Glomerular endothelial cell (primary cell): ENCODE data around the gene PRDM9. TPM values are rescaled to one million over a fixed set of nuclear protein-coding genes. Genes with fewer than 3 reads are reported as not detected.
"Not testable (repeated sequence)": the region's sequence is repeated elsewhere in the genome, so short reads cannot be mapped to it uniquely, and the experiment has no call there.

ENCODE experiments used
- DNase-seq: peaks from one replicate; pipeline ENCODE4 v3.0.0-alpha.2; 2011; ENCODE audit warnings: low read depth, low spot score; ENCODE audit errors: extremely low read depth
- total RNA-seq: library from RNA; depleted of rRNA; stranded (reverse); fragments of >200 nt; gene quantifications from 2 replicates; pipeline ENCODE4 v1.2.3, GENCODE V29; 2015

PRDM9 gene
- total RNA-seq, 1 donor from 2014 or later: not detected

DNA sequence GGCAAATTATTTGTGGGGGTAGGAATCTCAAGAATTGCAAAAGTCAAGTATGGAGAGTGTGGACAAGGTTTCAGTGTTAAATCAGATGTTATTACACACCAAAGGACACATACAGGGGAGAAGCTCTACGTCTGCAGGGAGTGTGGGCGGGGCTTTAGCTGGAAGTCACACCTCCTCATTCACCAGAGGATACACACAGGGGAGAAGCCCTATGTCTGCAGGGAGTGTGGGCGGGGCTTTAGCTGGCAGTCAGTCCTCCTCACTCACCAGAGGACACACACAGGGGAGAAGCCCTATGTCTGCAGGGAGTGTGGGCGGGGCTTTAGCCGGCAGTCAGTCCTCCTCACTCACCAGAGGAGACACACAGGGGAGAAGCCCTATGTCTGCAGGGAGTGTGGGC, 19.2 kb downstream of the PRDM9 start:
- not testable (repeated sequence) for DNase-seq

DNA sequence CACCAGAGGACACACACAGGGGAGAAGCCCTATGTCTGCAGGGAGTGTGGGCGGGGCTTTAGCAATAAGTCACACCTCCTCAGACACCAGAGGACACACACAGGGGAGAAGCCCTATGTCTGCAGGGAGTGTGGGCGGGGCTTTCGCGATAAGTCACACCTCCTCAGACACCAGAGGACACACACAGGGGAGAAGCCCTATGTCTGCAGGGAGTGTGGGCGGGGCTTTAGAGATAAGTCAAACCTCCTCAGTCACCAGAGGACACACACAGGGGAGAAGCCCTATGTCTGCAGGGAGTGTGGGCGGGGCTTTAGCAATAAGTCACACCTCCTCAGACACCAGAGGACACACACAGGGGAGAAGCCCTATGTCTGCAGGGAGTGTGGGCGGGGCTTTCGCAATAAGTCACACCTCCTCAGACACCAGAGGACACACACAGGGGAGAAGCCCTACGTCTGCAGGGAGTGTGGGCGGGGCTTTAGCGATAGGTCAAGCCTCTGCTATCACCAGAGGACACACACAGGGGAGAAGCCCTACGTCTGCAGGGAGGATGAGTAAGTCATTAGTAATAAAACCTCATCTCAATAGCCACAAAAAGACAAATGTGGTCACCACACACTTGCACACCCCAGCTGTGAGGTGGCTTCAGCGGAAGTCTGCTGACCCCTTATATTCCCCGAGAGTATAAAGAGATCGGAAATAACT, 20.0 kb downstream of the PRDM9 start:
- not testable (repeated sequence) for DNase-seq

- DNase-seq: no peak
Measured at GRCh38 chr5:23528677-23529076, 21.3 kb downstream of the PRDM9 start.

GRCh38 chr5:23530571-23530970, 23.2 kb downstream of the PRDM9 start:
- DNase-seq: no peak

GRCh38 chr5:23571059-23571458, 63.6 kb downstream of the PRDM9 start:
- DNase-seq: no peak
